SK-N-SH (cell line): ENCODE data around the gene PRKCD. TPM values are rescaled to one million over a fixed set of nuclear protein-coding genes. Genes with fewer than 3 reads are reported as not detected.

Source experiments
- CTCF ChIA-PET: fragments of 300-600, 350-600 bp; formaldehyde crosslinking; extraction: SDS; loops from one replicate; lab custom pipeline; 2021; lab: Yijun Ruan, JAX
- POLR2A ChIA-PET: fragments of 350-600 bp; sonication (Branson Sonifier 250); formaldehyde crosslinking; extraction: SDS; loops from one replicate; lab custom pipeline; 2020; ENCODE audit warnings: antibody characterized with exemption, inconsistent platforms; lab: Yijun Ruan, JAX
- DNase-seq: peaks from one replicate; pipeline ENCODE4 v3.0.0; 2012
- H2AFZ ChIP-seq: fragments of 200-600 bp; sonication (generic); 2 replicates; pipeline ENCODE4 v1.8.1; 2016; ENCODE audit warnings: antibody characterized with exemption, mild to moderate bottlenecking, low read depth
- H3F3A ChIP-seq: fragments of 200-600 bp; sonication (generic); replicated peaks from 2 replicates; pipeline ENCODE3; 2016; ENCODE audit warnings: antibody characterized with exemption, mild to moderate bottlenecking; ENCODE audit not compliant: insufficient read depth
- H3K27ac ChIP-seq, 2 experiments: fragments of 200-500 bp in 1 of 2; fragments of 200-600 bp in 1 of 2; sonication (Bioruptor generic) in 1 of 2; sonication (generic), shearing (Covaris generic) in 1 of 2; 2 replicates each; pipeline versions ENCODE4 v1.5.1 to v1.6.1; 2014 to 2016; ENCODE audit warnings: low read depth in 2 of 2, inconsistent platforms in 1 of 2, low read length in 1 of 2, mild to moderate bottlenecking in 1 of 2, mixed read lengths in 1 of 2
- H3K27me3 ChIP-seq: fragments of 200-600 bp; sonication (generic), shearing (Covaris generic); 2 replicates; pipeline ENCODE4 v1.6.1; 2016; ENCODE audit warnings: mixed run types; ENCODE audit not compliant: insufficient read depth
- H3K36me3 ChIP-seq, 2 experiments: fragments of 200-500 bp in 1 of 2; fragments of 200-600 bp in 1 of 2; sonication (Bioruptor generic) in 1 of 2; sonication (generic) in 1 of 2; replicated peaks in 1 of 2; 2 replicates each; pipeline versions ENCODE3 to v1.5.1; 2014 to 2016; ENCODE audit warnings: low read length in 1 of 2, mild to moderate bottlenecking in 1 of 2; ENCODE audit not compliant: insufficient read depth in 2 of 2, control insufficient read depth in 1 of 2
- H3K4me1 ChIP-seq, 2 experiments: fragments of 200-500 bp in 1 of 2; fragments of 200-600 bp in 1 of 2; sonication (Bioruptor generic) in 1 of 2; sonication (generic), shearing (Covaris generic) in 1 of 2; 2 replicates each; pipeline versions ENCODE4 v1.5.1 to v1.6.1; 2014 to 2016; ENCODE audit warnings: low read depth in 1 of 2, low read length in 1 of 2, mixed run types in 1 of 2; ENCODE audit not compliant: insufficient read depth in 2 of 2, control insufficient read depth in 1 of 2
- H3K4me2 ChIP-seq: fragments of 200-600 bp; sonication (generic), shearing (Covaris generic); 2 replicates; pipeline ENCODE4 v1.6.1; 2017; ENCODE audit warnings: mixed run types
- H3K4me3 ChIP-seq, 2 experiments: fragments of 200-500 bp in 1 of 2; fragments of 200-600 bp in 1 of 2; sonication (Bioruptor generic) in 1 of 2; sonication (generic), shearing (Covaris generic) in 1 of 2; 2 replicates each; pipeline versions ENCODE4 v1.5.1 to v1.8.1; 2014 to 2016; ENCODE audit warnings: low read depth in 2 of 2, inconsistent platforms in 1 of 2, low read length in 1 of 2, mild to moderate bottlenecking in 1 of 2, mixed read lengths in 1 of 2, moderate library complexity in 1 of 2
- H3K79me2 ChIP-seq: fragments of 200-600 bp; sonication (generic); 2 replicates; pipeline ENCODE4 v1.8.1; 2017; ENCODE audit warnings: mild to moderate bottlenecking; ENCODE audit not compliant: insufficient read depth
- H3K9ac ChIP-seq: fragments of 200-600 bp; sonication (generic); 2 replicates; pipeline ENCODE4 v1.6.1; 2017; ENCODE audit warnings: mixed run types
- H3K9me2 ChIP-seq: fragments of 200-600 bp; sonication (generic); 2 replicates; pipeline ENCODE4 v1.6.1; 2017; ENCODE audit warnings: mixed run types
- H3K9me3 ChIP-seq: fragments of 200-600 bp; sonication (generic); 2 replicates; pipeline ENCODE4 v1.6.1; 2017; ENCODE audit warnings: mixed run types, mild to moderate bottlenecking, moderate library complexity
- H4K20me1 ChIP-seq: fragments of 200-600 bp; sonication (generic); 2 replicates; pipeline ENCODE4 v1.6.1; 2017; ENCODE audit warnings: mild to moderate bottlenecking, mixed run types; ENCODE audit not compliant: insufficient read depth
- ELF1 ChIP-seq: IDR thresholded peaks from 2 replicates; pipeline ENCODE4 v1.4.0; 2012
- EP300 ChIP-seq, 2 experiments: IDR thresholded peaks; 2 replicates each; pipeline versions ENCODE4 v1.4.0 to v1.6.1; 2012; ENCODE audit warnings: borderline replicate concordance in 1 of 2, low read depth in 1 of 2, low read length in 1 of 2
- EZH2phosphoT487 ChIP-seq: fragments of 200-600 bp; sonication (generic); IDR thresholded peaks from 2 replicates; pipeline ENCODE4 v1.6.1; 2017; ENCODE audit warnings: low read depth, mixed run types, mild to moderate bottlenecking, antibody characterized with exemption, moderate library complexity, borderline replicate concordance
- FOSL2 ChIP-seq: IDR thresholded peaks from 2 replicates; pipeline ENCODE4 v1.4.0; 2012; ENCODE audit warnings: low read depth, mild to moderate bottlenecking, moderate library complexity, borderline replicate concordance
- GABPA ChIP-seq: IDR thresholded peaks from 2 replicates; pipeline ENCODE4 v1.4.0; 2012; ENCODE audit warnings: low read depth, mild to moderate bottlenecking
- IRF3 ChIP-seq: fragments of 150-350 bp; IDR thresholded peaks from 2 replicates; pipeline ENCODE4 v1.6.1; 2016; ENCODE audit warnings: mild to moderate bottlenecking, low read depth, low read length
- JUND ChIP-seq: IDR thresholded peaks from 2 replicates; pipeline ENCODE4 v1.4.0; 2012
- MEF2A ChIP-seq: IDR thresholded peaks from 2 replicates; pipeline ENCODE4 v1.4.0; 2012; ENCODE audit warnings: low read depth, borderline replicate concordance
- NFIC ChIP-seq: IDR thresholded peaks from 2 replicates; pipeline ENCODE4 v1.4.0; 2012; ENCODE audit warnings: borderline replicate concordance
- NRF1 ChIP-seq: IDR thresholded peaks from 2 replicates; pipeline ENCODE4 v1.6.1; 2012; ENCODE audit warnings: low read depth, mild to moderate bottlenecking, low read length
- PBX3 ChIP-seq: IDR thresholded peaks from 2 replicates; pipeline ENCODE4; 2012
- POLR2AphosphoS5 ChIP-seq: IDR thresholded peaks from 2 replicates; pipeline ENCODE4 v1.6.1; 2012; ENCODE audit warnings: low read depth, low read length
- REST ChIP-seq: IDR thresholded peaks from 2 replicates; pipeline ENCODE4 v1.6.1; 2012; ENCODE audit warnings: mild to moderate bottlenecking, low read depth, low read length, moderate library complexity
- RFX5 ChIP-seq: IDR thresholded peaks from 2 replicates; pipeline ENCODE4 v1.6.1; 2012; ENCODE audit warnings: mild to moderate bottlenecking, improper control_type of control experiment, low read length
- RXRA ChIP-seq: IDR thresholded peaks from 2 replicates; pipeline ENCODE4 v1.4.0; 2012; ENCODE audit warnings: low read depth, mild to moderate bottlenecking, borderline replicate concordance
- TAF1 ChIP-seq: IDR thresholded peaks from 2 replicates; pipeline ENCODE4 v1.6.1; 2012; ENCODE audit warnings: low read depth, mild to moderate bottlenecking, low read length, moderate library complexity, borderline replicate concordance
- TCF12 ChIP-seq: IDR thresholded peaks from 2 replicates; pipeline ENCODE4 v1.4.0; 2012
- TEAD4 ChIP-seq: IDR thresholded peaks from 2 replicates; pipeline ENCODE4 v1.4.0; 2012; ENCODE audit warnings: mild to moderate bottlenecking, borderline replicate concordance; ENCODE audit not compliant: insufficient read depth
- USF1 ChIP-seq: IDR thresholded peaks from 2 replicates; pipeline ENCODE4 v1.4.0; 2012; ENCODE audit warnings: low read depth, borderline replicate concordance
- ZBTB33 ChIP-seq: IDR thresholded peaks from 2 replicates; pipeline ENCODE4 v1.4.0; 2012; ENCODE audit warnings: low read depth, borderline replicate concordance
- WGBS: methylation state at CpG from one replicate; pipeline ENCODE4 v1.1.6; 2017; ENCODE audit warnings: low lambda C conversion rate; 5-methylcytosine and 5-hydroxymethylcytosine counted together
- polyA plus RNA-seq, 3 experiments: library from polyadenylated mRNA; depleted of rRNA; stranded (reverse); fragments of >200 nt; gene quantifications; 2 replicates each; pipeline ENCODE4 v1.2.3, GENCODE V29; 2012

Gene PRKCD
- polyA plus RNA-seq, 1 of the 3 experiments (the other 2 are of a cell fraction): 29.0 TPM

- Histone ChIP-seq H3F3A (no peaks in the 10 kb centered on the region), H3K27ac (peak overlapping the region; percentile 79 to 82; a peak in 3 of 4 replicates), H3K4me3 (peak overlapping the region; percentile 86; a peak in 3 of 4 replicates), H3K9ac (peak overlapping the region; percentile 97; the same call in 1 of the 2 replicates), H3K36me3 (peaks cover 0 to 5% of the 10 kb centered on the region in 2 experiments), H3K27me3 (no peaks in the 10 kb centered on the region), H4K20me1 (no peaks in the 10 kb centered on the region), H3K4me1 (peaks cover 0 to 12% of the 10 kb centered on the region in 2 experiments; a peak in 2 of 4 replicates), H2AFZ (peak overlapping the region; percentile 96), H3K4me2 (peak overlapping the region; percentile 85), H3K79me2 (peaks cover 29% of the 10 kb centered on the region), H3K9me2 (no peaks in the 10 kb centered on the region), H3K9me3 (no peaks in the 10 kb centered on the region)
- no peak for DNase-seq
- no peak for TF ChIP-seq TEAD4
- no peak for TF ChIP-seq TCF12
- no peak for TF ChIP-seq REST
- no peak for TF ChIP-seq JUND
- no peak for TF ChIP-seq GABPA
- no peak for TF ChIP-seq ELF1
- TF ChIP-seq PBX3: no peak
- no peak for TF ChIP-seq RFX5
- no peak for TF ChIP-seq USF1
- no peak for TF ChIP-seq RXRA
- no peak for TF ChIP-seq EZH2phosphoT487
- no peak for TF ChIP-seq IRF3
- TF ChIP-seq EP300 (IDR thresholded peaks at IDR 0.05; ENCODE audit: borderline replicate concordance in 1 of 2, low read depth in 1 of 2, low read length in 1 of 2): no peak
- TF ChIP-seq NFIC: no peak
- TF ChIP-seq NRF1: no peak
- no peak for TF ChIP-seq ZBTB33
- no peak for TF ChIP-seq FOSL2
- TF ChIP-seq POLR2AphosphoS5: no peak
- no peak for TF ChIP-seq TAF1
- TF ChIP-seq MEF2A: no peak
- WGBS: 95% methylated on average over 4 of the region's 4 CpGs
- ChIA-PET POLR2A (interaction anchor here (1.2 kb wide), 1 partner anchor 65 kb away, joined by 3 read pairs; no protein-coding TSS in a partner anchor), CTCF (interaction anchor here (1.0 to 6.4 kb wide), 7 partner anchors 13 to 67 kb away, joined by 3 to 115 read pairs (median 10); no protein-coding TSS in a partner anchor)
These were observed 29.9 kb upstream of the PRKCD start for GRCh38 chr3:53131096-53131495.
